B cell (primary cell): ENCODE results near the gene KBTBD12.

ENCODE experiments used
- CTCF ChIP-seq: fragments of 200-600 bp; IDR thresholded peaks from one replicate; pipeline ENCODE4 v1.8.0; 2022; ENCODE audit warnings: antibody characterized with exemption, mild to moderate bottlenecking
- EZH2 ChIP-seq: IDR thresholded peaks from 2 replicates; pipeline ENCODE4 v1.6.1; 2012; ENCODE audit warnings: borderline replicate concordance, low read depth, mild to moderate bottlenecking, moderate library complexity, low read length; ENCODE audit not compliant: insufficient read depth, poor library complexity, severe bottlenecking

GRCh38 chr3:127984241-127984975, 69.4 kb downstream of the KBTBD12 start:
- TF ChIP-seq CTCF (no peak), EZH2 (no peak)
